ENCODE data around the gene CSRP1.

Gene CSRP1

GRCh38 chr1:201450721-201451291, 56.1 kb downstream of the CSRP1 start:
- no peak for DNase-seq

GRCh38 chr1:201448990-201449389, 57.9 kb downstream of the CSRP1 start:
- no peak for DNase-seq

- DNase-seq: no peak
Measured at GRCh38 chr1:201447903-201448871, 58.7 kb downstream of the CSRP1 start.

- no peak for DNase-seq
Measured at GRCh38 chr1:201445310-201445709, 61.6 kb downstream of the CSRP1 start.

GRCh38 chr1:201444792-201445191, 62.1 kb downstream of the CSRP1 start:
- DNase-seq: no peak

- DNase-seq: no peak
Measured at GRCh38 chr1:201443747-201444146, 63.2 kb downstream of the CSRP1 start.

- DNase-seq: no peak
Measured at GRCh38 chr1:201436969-201437368, 70.0 kb downstream of the CSRP1 start.

GRCh38 chr1:201436393-201436792, 70.5 kb downstream of the CSRP1 start:
- DNase-seq: peak; percentile 59

GRCh38 chr1:201434266-201434665, 72.7 kb downstream of the CSRP1 start:
- DNase-seq: no peak

GRCh38 chr1:201433609-201434008, 73.3 kb downstream of the CSRP1 start:
- no peak for DNase-seq
